GM18868 (cell line): ENCODE measurements around the gene UBE3A.
A peak's percentile ranks its signal among the peaks of the same experiment; 100 is the strongest.
"Not testable (repeated sequence)": the region's sequence is repeated elsewhere in the genome, so short reads cannot be mapped to it uniquely, and the experiment has no call there.

Experiments used
- ATAC-seq: cut with Tn5 transposase; IDR thresholded peaks from one replicate; pipeline ENCODE4 v1.9.1; 2021; ENCODE audit warnings: mild to moderate bottlenecking, moderate library complexity; ENCODE audit not compliant: unreplicated experiment

UBE3A gene

GRCh38 chr15:25439369-25439836, 579 bp upstream of the UBE3A start:
- ATAC-seq: peak; percentile 14

GRCh38 chr15:25437777-25438600, 835 bp downstream of the UBE3A start:
- ATAC-seq: peak; percentile 44

- ATAC-seq: no peak
Observed at GRCh38 chr15:25436707-25437106, 2.1 kb downstream of the UBE3A start.

GRCh38 chr15:25435474-25436243, 3.2 kb downstream of the UBE3A start:
- ATAC-seq: no peak

GRCh38 chr15:25433118-25433865, 5.5 kb downstream of the UBE3A start:
- ATAC-seq: no peak

- ATAC-seq: no peak
Observed at GRCh38 chr15:25431836-25432561, 6.8 kb downstream of the UBE3A start.

GRCh38 chr15:25427861-25428260, 11.0 kb downstream of the UBE3A start:
- no peak for ATAC-seq

- no peak for ATAC-seq
Observed at GRCh38 chr15:25426896-25427610, 11.8 kb downstream of the UBE3A start.

- ATAC-seq: peak; percentile 78
Observed at GRCh38 chr15:25424073-25424472, 14.8 kb downstream of the UBE3A start.

- no peak for ATAC-seq
Observed at GRCh38 chr15:25422021-25422420, 16.8 kb downstream of the UBE3A start.

- no peak for ATAC-seq
Observed at GRCh38 chr15:25418202-25418601, 20.6 kb downstream of the UBE3A start.

- no peak for ATAC-seq
Observed at GRCh38 chr15:25417604-25418003, 21.2 kb downstream of the UBE3A start.

- ATAC-seq: peak; percentile 85
Observed at GRCh38 chr15:25416693-25417092, 22.1 kb downstream of the UBE3A start.

- no peak for ATAC-seq
Observed at GRCh38 chr15:25415707-25416106, 23.1 kb downstream of the UBE3A start.

GRCh38 chr15:25415217-25415616, 23.6 kb downstream of the UBE3A start:
- ATAC-seq: no peak

- no peak for ATAC-seq
Observed at GRCh38 chr15:25410649-25411048, 28.2 kb downstream of the UBE3A start.

- ATAC-seq: not testable (repeated sequence)
Observed at GRCh38 chr15:25409731-25410130, 29.1 kb downstream of the UBE3A start.

- ATAC-seq: no peak
Observed at GRCh38 chr15:25408929-25409328, 29.9 kb downstream of the UBE3A start.

- no peak for ATAC-seq
Observed at GRCh38 chr15:25408428-25408827, 30.4 kb downstream of the UBE3A start.

- no peak for ATAC-seq
Observed at GRCh38 chr15:25407950-25408349, 30.9 kb downstream of the UBE3A start.
